Endothelial cell of umbilical vein (primary cell): ENCODE measurements around the gene NPIPB6. TPM values are rescaled to one million over a fixed set of nuclear protein-coding genes. Genes with fewer than 3 reads are reported as not detected.

Experiments used
- BruUV-seq: library from RNA; stranded (reverse); fragments of 400-500 nt; replicated peaks from 2 replicates; lab custom pipeline; 2021; lab: Mats Ljungman, UMichigan
- CTCF ChIA-PET: fragments of 300-600, 350-600 bp; sonication (Branson Sonifier 250); formaldehyde crosslinking; loops from one replicate; lab custom pipeline; 2021; ENCODE audit warnings: antibody characterized with exemption, inconsistent platforms; lab: Charles Lee
- POLR2A ChIA-PET: fragments of 300-600, 350-600 bp; sonication (Branson Sonifier 250); formaldehyde crosslinking; loops from one replicate; lab custom pipeline; 2021; ENCODE audit warnings: antibody characterized with exemption, inconsistent platforms; lab: Charles Lee
- DNase-seq: peaks from one replicate; pipeline ENCODE4 v3.0.0-alpha.2; 2011; ENCODE audit warnings: low read depth, low spot score
- FAIRE-seq: peaks from 2 replicates; lab custom pipeline; 2011; peaks lifted over from hg19 to GRCh38; lab: Jason Lieb, UNC
- H2AFZ ChIP-seq: 2 replicates; pipeline ENCODE4 v1.6.0; 2012; ENCODE audit warnings: low read depth, low read length, control low read depth, inconsistent platforms
- H3K27ac ChIP-seq: 2 replicates; pipeline ENCODE4 v1.5.1; 2011; ENCODE audit warnings: low read depth, mild to moderate bottlenecking, control low read depth, low read length, moderate library complexity; ENCODE audit not compliant: insufficient read depth
- H3K27me3 ChIP-seq, 2 experiments: 2 replicates each; pipeline versions ENCODE4 v1.6.0 to v1.6.1; 2011; ENCODE audit warnings: low read length in 2 of 2, mixed read lengths in 1 of 2; ENCODE audit not compliant: control insufficient read depth in 2 of 2, insufficient read depth in 2 of 2
- H3K36me3 ChIP-seq, 2 experiments: 2 replicates in 1 of 2; 3 replicates in 1 of 2; pipeline ENCODE4 v1.5.1; 2011; ENCODE audit warnings: low read length in 2 of 2, mild to moderate bottlenecking in 1 of 2, moderate library complexity in 1 of 2; ENCODE audit not compliant: control insufficient read depth in 2 of 2, insufficient read depth in 2 of 2; ENCODE audit errors: extremely low read depth in 1 of 2
- H3K4me1 ChIP-seq: 3 replicates; pipeline ENCODE4 v1.5.1; 2011; ENCODE audit warnings: mild to moderate bottlenecking, low read length; ENCODE audit not compliant: control insufficient read depth, insufficient read depth; ENCODE audit errors: extremely low read depth
- H3K4me2 ChIP-seq: 2 replicates; pipeline ENCODE4 v1.6.1; 2011; ENCODE audit warnings: low read length, control low read depth, mixed read lengths; ENCODE audit not compliant: insufficient read depth
- H3K4me3 ChIP-seq, 3 experiments: fragments of 200-600 bp in 1 of 3; sonication (generic), shearing (Covaris generic) in 1 of 3; replicated peaks in 1 of 3; 2 replicates each; pipeline ENCODE4 v1.5.1; 2011 to 2016; ENCODE audit warnings: control low read depth in 3 of 3, low read length in 3 of 3, mild to moderate bottlenecking in 2 of 3, inconsistent platforms in 1 of 3, low read depth in 1 of 3, moderate library complexity in 1 of 3; ENCODE audit not compliant: insufficient read depth in 1 of 3
- H3K79me2 ChIP-seq: 2 replicates; pipeline ENCODE4 v1.6.0; 2012; ENCODE audit warnings: low read length, inconsistent platforms; ENCODE audit not compliant: control insufficient read depth, insufficient read depth
- H3K9ac ChIP-seq: replicated peaks from 2 replicates; pipeline ENCODE3; 2011; ENCODE audit warnings: low read length, control low read depth; ENCODE audit not compliant: insufficient read depth; ENCODE audit errors: extremely low read depth
- H3K9me1 ChIP-seq: replicated peaks from 3 replicates; pipeline ENCODE4 v1.6.0; 2011; ENCODE audit warnings: mild to moderate bottlenecking, low read length; ENCODE audit not compliant: control insufficient read depth, insufficient read depth; ENCODE audit errors: extremely low read depth
- H3K9me3 ChIP-seq: replicated peaks from 2 replicates; pipeline ENCODE4 v1.5.1; 2012; ENCODE audit warnings: low read length, inconsistent platforms; ENCODE audit not compliant: control insufficient read depth, insufficient read depth
- H4K20me1 ChIP-seq: replicated peaks from 2 replicates; pipeline ENCODE3; 2011; ENCODE audit warnings: mild to moderate bottlenecking, low read length; ENCODE audit not compliant: control insufficient read depth, insufficient read depth; ENCODE audit errors: extremely low read depth
- CTCF ChIP-seq, 2 donors: IDR thresholded peaks; 1 replicate in 1 of 2; 2 replicates in 1 of 2; pipeline ENCODE4 v1.5.1; 2011; ENCODE audit warnings: low read length in 2 of 2, mild to moderate bottlenecking in 2 of 2, moderate library complexity in 2 of 2, control low read depth in 1 of 2, inconsistent platforms in 1 of 2, low read depth in 1 of 2; ENCODE audit not compliant: insufficient read depth in 1 of 2; ENCODE audit errors: extremely low read depth in 1 of 2
- EZH2 ChIP-seq: IDR thresholded peaks from 2 replicates; pipeline ENCODE4 v1.6.1; 2012; ENCODE audit warnings: borderline replicate concordance, low read depth, mild to moderate bottlenecking, moderate library complexity, low read length, inconsistent platforms; ENCODE audit not compliant: severe bottlenecking
- FOS ChIP-seq: IDR thresholded peaks from 2 replicates; pipeline ENCODE4 v1.6.1; 2011; ENCODE audit warnings: mild to moderate bottlenecking, low read length, moderate library complexity, borderline replicate concordance; ENCODE audit not compliant: insufficient read depth
- GATA2 ChIP-seq: IDR thresholded peaks from 2 replicates; pipeline ENCODE4 v1.7.0; 2011; ENCODE audit warnings: low read depth, mild to moderate bottlenecking, moderate library complexity, mixed read lengths, low read length; ENCODE audit not compliant: insufficient read length, insufficient read depth
- POLR2A ChIP-seq: IDR thresholded peaks from 2 replicates; pipeline ENCODE4 v1.6.1; 2012; ENCODE audit warnings: low read depth, mild to moderate bottlenecking, control low read depth, low read length
- POLR2AphosphoS5 ChIP-seq: IDR thresholded peaks from 2 replicates; pipeline ENCODE4 v1.6.1; 2012; ENCODE audit warnings: low read depth, mild to moderate bottlenecking, control low read depth, low read length, moderate library complexity; ENCODE audit not compliant: insufficient read depth
- dilution Hi-C: fragments of 300-500 bp; cut with MboI; formaldehyde crosslinking; loops from one replicate; pipeline ENCODE4 v1.15.0; 2019; ENCODE audit warnings: low sequenced_read_pairs; ENCODE audit not compliant: extremely low pct_ligation_motif_present
- intact Hi-C: fragments of 100-400 bp; cut with micrococcal nuclease; formaldehyde crosslinking; loops from one replicate; pipeline ENCODE4 v1.10.0; 2022
- polyA plus RNA-seq, 4 experiments: library from polyadenylated mRNA; depleted of rRNA in 3 of 4; stranded (reverse) in 3 of 4; unstranded in 1 of 4; fragments of >200 nt; gene quantifications; 2 replicates each; pipeline versions ENCODE4 v1.2.1 to v1.2.3, GENCODE V29; 2011 to 2012; ENCODE audit warnings: missing spikeins in 1 of 4
- total RNA-seq: library from RNA; stranded (reverse); gene quantifications from 2 replicates; pipeline ENCODE4 v1.2.3, GENCODE V29; 2021

Gene NPIPB6
- total and polyA plus RNA-seq, 2 donors (not counting 3 experiments of a cell fraction or from before 2014, with no cell fraction given) = 5.0 TPM; not detected in 1

GRCh38 chr16:28321700-28322411, 41.5 kb downstream of the NPIPB6 start:
- Histone ChIP-seq H3K79me2 (no peaks in the 10 kb centered on the region), H3K36me3 (no peaks in the 10 kb centered on the region), H3K27ac (no peak overlapping the region), H3K4me3 (no peak overlapping the region), H2AFZ (no peak overlapping the region), H3K27me3 (no peaks in the 10 kb centered on the region), H3K4me2 (no peak overlapping the region), H3K9me3 (no peaks in the 10 kb centered on the region), H3K9ac (no peak overlapping the region), H3K4me1 (no peaks in the 10 kb centered on the region), H4K20me1 (no peaks in the 10 kb centered on the region), H3K9me1 (no peaks in the 10 kb centered on the region)
- CTCF ChIA-PET = interaction anchor here (0.8 to 1.4 kb wide), 12 partner anchors 9 to 112 kb away, joined by 3 to 11 read pairs (median 4); no protein-coding TSS in a partner anchor
- BruUV-seq = no TSS peak
- POLR2A ChIA-PET = no interaction called here
- intact Hi-C loops (loop anchor here (5.0 kb wide), 1 partner anchor 295 kb away; no protein-coding TSS in a partner anchor), dilution Hi-C loops (no loop called here)
- DNase-seq (peak; percentile 15), FAIRE-seq (peak; percentile 78)
- TF ChIP-seq GATA2 = no peak
- no peak for TF ChIP-seq POLR2A
- TF ChIP-seq FOS = no peak
- peak; percentile 71 to 87 for TF ChIP-seq CTCF (IDR thresholded peaks at IDR 0.05; ENCODE audit: extremely low read depth in 1 of 2, insufficient read depth in 1 of 2, low read depth in 1 of 2, low read length in 2 of 2)
- no peak for TF ChIP-seq EZH2
- no peak for TF ChIP-seq POLR2AphosphoS5
